H1 (cell line): Measurements from ENCODE around the gene SPATS2. TPM values are rescaled to one million over a fixed set of nuclear protein-coding genes. Genes with fewer than 3 reads are reported as not detected.

Experiments
- ASH2L ChIP-seq: fragments of 200-600, 300-600 bp; sonication (generic); IDR thresholded peaks from one replicate; pipeline ENCODE4 v1.7.1; 2017; ENCODE audit warnings: low read length
- BRCA1 ChIP-seq: IDR thresholded peaks from 2 replicates; pipeline ENCODE4 v1.6.1; 2012; ENCODE audit warnings: low read depth, low read length, improper control_type of control experiment
- CHD1 ChIP-seq: IDR thresholded peaks from 2 replicates; pipeline ENCODE4 v1.6.1; 2012; ENCODE audit warnings: low read depth, low read length, improper control_type of control experiment
- CREB1 ChIP-seq: IDR thresholded peaks from 2 replicates; pipeline ENCODE4 v1.6.1; 2012; ENCODE audit warnings: inconsistent platforms
- JUND ChIP-seq: IDR thresholded peaks from 2 replicates; pipeline ENCODE4 v1.6.1; 2011; ENCODE audit warnings: mild to moderate bottlenecking, improper control_type of control experiment, low read length
- MAFK ChIP-seq: IDR thresholded peaks from 2 replicates; pipeline ENCODE4 v1.6.1; 2012; ENCODE audit warnings: low read depth, mild to moderate bottlenecking, improper control_type of control experiment, low read length
- SP4 ChIP-seq: IDR thresholded peaks from 2 replicates; pipeline ENCODE4 v1.6.1; 2012; ENCODE audit warnings: low read length, inconsistent platforms
- TAF7 ChIP-seq: optimal IDR thresholded peaks from 2 replicates; pipeline ENCODE3; 2011; ENCODE audit warnings: low read depth, mild to moderate bottlenecking, inconsistent platforms, low read length, moderate library complexity, borderline replicate concordance
- polyA plus RNA-seq, 7 experiments: library from polyadenylated mRNA; depleted of rRNA in 3 of 7; stranded (reverse) in 5 of 7; unstranded in 2 of 7; fragments of >200 nt in 5 of 7; fragments of 200-250 nt in 2 of 7; gene quantifications; 1 replicate in 5 of 7; 2 replicates in 1 of 7; 4 replicates in 1 of 7; pipeline versions ENCODE4 v1.2.1 to v1.2.3, GENCODE V29; 2011 to 2013; ENCODE audit warnings: missing spikeins in 2 of 7, mixed read lengths in 2 of 7
- total RNA-seq: library from RNA; stranded (reverse); fragmentation: NEBNext Ultra II Directional; extraction: Animal tissue kit (Norgen Biotek cat#: 25700); gene quantifications from 2 replicates; pipeline ENCODE4 v1.2.1, GENCODE V29; 2021
- TF ChIP-seq, protein P1 (sequence below): IDR thresholded peaks from 2 replicates; pipeline ENCODE4 v1.6.1; 2011; ENCODE audit warnings: low read depth, mild to moderate bottlenecking, low read length; ENCODE audit not compliant: insufficient read depth
- TF ChIP-seq, protein P2 (sequence below): IDR thresholded peaks from 2 replicates; pipeline ENCODE4 v1.6.1; 2011; ENCODE audit warnings: low read length, improper control_type of control experiment

The SPATS2 gene
- total and polyA plus RNA-seq, 2 of the 8 experiments (the other 6 are each of a cell fraction or from before 2014, with no cell fraction given): 19.2 to 24.5 TPM

DNA sequence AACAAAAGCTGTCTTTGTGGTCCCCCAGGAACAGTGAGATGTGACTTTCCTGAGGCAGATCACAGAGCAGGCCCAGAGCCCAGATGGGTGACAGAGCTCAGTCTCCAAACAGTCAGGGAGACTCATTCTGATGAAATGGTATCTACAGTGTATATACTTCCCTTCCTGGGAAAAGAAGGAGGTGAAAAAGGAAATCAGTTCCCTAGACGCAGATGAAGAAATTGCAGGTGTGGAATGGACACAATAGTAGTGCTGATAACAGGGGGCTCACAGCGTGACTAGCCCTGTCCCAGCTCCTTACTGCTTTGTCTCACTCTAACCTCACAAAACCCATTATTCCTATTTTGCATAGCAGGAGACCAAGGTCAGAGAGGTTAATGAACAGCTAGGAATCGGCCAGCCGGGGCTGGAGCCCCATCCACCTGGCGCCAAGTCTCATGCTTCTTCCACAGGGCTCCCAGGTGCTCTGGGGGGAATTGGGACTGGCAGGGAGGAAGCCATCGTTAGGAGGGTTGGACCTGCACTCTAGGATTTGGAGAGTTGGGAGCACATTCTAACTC lies 183.5 kb downstream of the SPATS2 start (continued):
- TF ChIP-seq ASH2L (no peak), SP4 (no peak), BRCA1 (no peak), MAFK (no peak), JUND (no peak), TAF7 (no peak), CHD1 (no peak), CREB1 (no peak)
- TF ChIP-seq, protein P1, sequence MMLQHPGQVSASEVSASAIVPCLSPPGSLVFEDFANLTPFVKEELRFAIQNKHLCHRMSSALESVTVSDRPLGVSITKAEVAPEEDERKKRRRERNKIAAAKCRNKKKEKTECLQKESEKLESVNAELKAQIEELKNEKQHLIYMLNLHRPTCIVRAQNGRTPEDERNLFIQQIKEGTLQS: no peak
- TF ChIP-seq, protein P2, sequence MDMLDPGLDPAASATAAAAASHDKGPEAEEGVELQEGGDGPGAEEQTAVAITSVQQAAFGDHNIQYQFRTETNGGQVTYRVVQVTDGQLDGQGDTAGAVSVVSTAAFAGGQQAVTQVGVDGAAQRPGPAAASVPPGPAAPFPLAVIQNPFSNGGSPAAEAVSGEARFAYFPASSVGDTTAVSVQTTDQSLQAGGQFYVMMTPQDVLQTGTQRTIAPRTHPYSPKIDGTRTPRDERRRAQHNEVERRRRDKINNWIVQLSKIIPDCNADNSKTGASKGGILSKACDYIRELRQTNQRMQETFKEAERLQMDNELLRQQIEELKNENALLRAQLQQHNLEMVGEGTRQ: no peak
